ENCODE data around the gene GATA3.

GATA3 gene

GRCh38 chr10:8064436-8064835 is 9.9 kb downstream of the GATA3 start:
- no peak for DNase-seq (ENCODE audit: low read depth)

GRCh38 chr10:8065651-8066050 is 11.2 kb downstream of the GATA3 start:
- DNase-seq (ENCODE audit: low read depth) = no peak

GRCh38 chr10:8066124-8066523 is 11.6 kb downstream of the GATA3 start:
- no peak for DNase-seq (ENCODE audit: low read depth)

GRCh38 chr10:8066797-8067196 is 12.3 kb downstream of the GATA3 start:
- DNase-seq (ENCODE audit: low read depth) = no peak

- DNase-seq (ENCODE audit: low read depth) = no peak
These were observed 14.6 kb downstream of the GATA3 start for GRCh38 chr10:8069108-8069507.

GRCh38 chr10:8069627-8070026 is 15.1 kb downstream of the GATA3 start:
- no peak for DNase-seq (ENCODE audit: low read depth)

GRCh38 chr10:8070440-8070839 is 16.0 kb downstream of the GATA3 start:
- no peak for DNase-seq (ENCODE audit: low read depth)

- DNase-seq (ENCODE audit: low read depth) = no peak
These were observed 16.5 kb downstream of the GATA3 start for GRCh38 chr10:8071006-8071405.

- DNase-seq (ENCODE audit: low read depth) = no peak
These were observed 17.2 kb downstream of the GATA3 start for GRCh38 chr10:8071666-8072065.

- no peak for DNase-seq (ENCODE audit: low read depth)
These were observed 17.7 kb downstream of the GATA3 start for GRCh38 chr10:8072211-8072610.

- no peak for DNase-seq (ENCODE audit: low read depth)
These were observed 19.4 kb downstream of the GATA3 start for GRCh38 chr10:8073691-8074416.

GRCh38 chr10:8074881-8075280 is 20.4 kb downstream of the GATA3 start:
- no peak for DNase-seq (ENCODE audit: low read depth)

- no peak for DNase-seq (ENCODE audit: low read depth)
These were observed 21.1 kb downstream of the GATA3 start for GRCh38 chr10:8075282-8076260.

GRCh38 chr10:8076933-8077332 is 22.4 kb downstream of the GATA3 start:
- no peak for DNase-seq (ENCODE audit: low read depth)

- no peak for DNase-seq (ENCODE audit: low read depth)
These were observed 23.5 kb downstream of the GATA3 start for GRCh38 chr10:8078027-8078426.

GRCh38 chr10:8079126-8079525 is 24.6 kb downstream of the GATA3 start:
- no peak for DNase-seq (ENCODE audit: low read depth)

GRCh38 chr10:8084799-8085198 is 30.3 kb downstream of the GATA3 start:
- no peak for DNase-seq (ENCODE audit: low read depth)

- DNase-seq (ENCODE audit: low read depth) = no peak
These were observed 30.8 kb downstream of the GATA3 start for GRCh38 chr10:8085251-8085650.

- no peak for DNase-seq (ENCODE audit: low read depth)
These were observed 31.8 kb downstream of the GATA3 start for GRCh38 chr10:8086315-8086714.

GRCh38 chr10:8088504-8088903 is 34.0 kb downstream of the GATA3 start:
- DNase-seq (ENCODE audit: low read depth) = no peak

GRCh38 chr10:8092428-8092827 is 37.9 kb downstream of the GATA3 start:
- no peak for DNase-seq (ENCODE audit: low read depth)

- DNase-seq (ENCODE audit: low read depth) = no peak
These were observed 41.5 kb downstream of the GATA3 start for GRCh38 chr10:8095959-8096358.

GRCh38 chr10:8096931-8097330 is 42.4 kb downstream of the GATA3 start:
- no peak for DNase-seq (ENCODE audit: low read depth)
